Measurements from ENCODE around the gene KRTAP5-7.
"Not testable (repeated sequence)": the region's sequence is repeated elsewhere in the genome, so short reads cannot be mapped to it uniquely, and the experiment has no call there.

The KRTAP5-7 gene

DNA sequence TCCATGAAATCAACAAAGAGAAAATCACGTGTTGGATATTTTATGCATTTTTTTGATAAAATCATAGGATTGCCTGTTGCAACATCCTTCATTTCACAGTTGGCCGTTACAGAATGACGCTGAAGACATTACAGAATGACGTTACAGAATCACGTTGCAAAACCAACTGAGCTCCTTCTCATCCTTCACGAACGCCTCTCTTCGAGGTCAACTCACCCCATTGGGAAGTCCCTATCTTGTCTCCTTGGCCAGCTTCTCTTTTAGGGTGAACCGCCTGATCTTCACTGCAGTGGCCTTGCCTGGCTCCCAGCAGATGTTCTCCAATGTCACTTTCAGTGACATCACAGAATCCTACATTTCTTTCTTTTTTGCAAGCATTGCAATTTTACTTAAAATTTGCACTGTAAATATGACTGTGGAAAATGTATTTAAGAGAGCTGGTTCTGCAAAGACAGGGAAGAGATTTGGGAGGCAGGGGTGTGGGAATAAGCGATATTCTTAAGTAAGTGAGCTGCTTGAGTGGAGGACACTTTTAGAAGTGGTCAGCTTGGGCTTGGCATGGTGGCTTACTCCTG is 5.1 kb downstream of the KRTAP5-7 start:
- no peak for DNase-seq (ENCODE audit: low read depth)

DNA sequence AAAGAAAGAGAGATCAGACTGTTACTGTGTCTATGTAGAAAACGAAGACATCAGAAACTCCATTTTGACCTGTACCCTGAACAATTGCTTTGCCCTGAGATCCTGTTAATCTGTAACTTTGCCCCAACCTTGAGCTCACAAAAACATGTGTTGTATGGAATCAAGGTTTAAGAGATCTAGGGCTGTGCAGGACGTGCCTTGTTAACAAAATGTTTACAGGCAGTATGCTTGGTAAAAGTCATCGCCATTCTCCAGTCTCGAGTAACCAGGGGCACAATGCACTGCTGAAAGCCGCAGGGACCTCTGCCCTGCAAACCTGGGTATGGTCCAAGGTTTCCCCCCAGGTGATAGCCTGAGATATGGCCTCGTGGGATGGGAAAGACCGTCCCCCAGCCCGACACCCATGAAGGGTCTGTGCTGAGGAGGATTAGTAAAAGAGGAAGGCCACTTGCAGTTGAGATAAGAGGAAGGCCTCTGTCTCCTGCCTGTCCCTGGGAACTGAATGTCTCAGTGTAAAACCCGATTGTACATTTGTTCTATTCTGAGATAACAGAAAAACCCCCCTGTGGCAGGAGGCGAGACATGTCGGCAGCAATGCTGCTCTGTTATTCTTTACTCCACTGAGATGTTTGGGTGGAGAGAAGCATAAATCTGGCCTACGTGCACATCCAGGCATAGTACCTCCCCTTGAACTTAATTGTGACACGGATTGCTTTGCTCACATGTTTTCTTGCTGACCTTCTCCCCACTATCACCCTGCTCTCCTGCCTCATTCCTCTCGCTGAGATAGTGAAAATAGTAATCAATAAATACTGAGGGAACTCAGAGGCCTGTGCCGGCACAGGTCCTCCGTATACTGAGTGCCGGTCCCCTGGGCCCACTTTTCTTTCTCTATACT is 7.9 kb downstream of the KRTAP5-7 start:
- DNase-seq (ENCODE audit: low read depth), result not testable (repeated sequence)

DNA sequence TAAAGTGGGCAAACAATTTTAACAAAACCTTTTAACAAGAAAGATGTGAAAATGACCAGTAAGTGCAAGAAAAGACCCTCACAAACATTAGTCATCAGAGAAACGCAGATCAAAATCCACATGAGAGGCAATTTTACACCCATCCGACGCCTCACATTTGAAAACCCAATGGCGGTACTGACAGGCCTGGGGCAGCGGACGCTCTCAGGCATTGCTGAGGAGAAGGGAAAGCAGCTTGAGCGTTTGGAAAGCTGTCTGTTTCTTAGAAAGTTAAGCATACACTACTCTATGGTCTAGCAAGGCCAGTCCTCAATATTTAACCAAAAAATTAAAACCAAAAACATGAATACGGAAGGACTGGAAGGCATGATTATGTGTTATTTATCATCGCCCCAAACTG is 8.8 kb downstream of the KRTAP5-7 start:
- no peak for DNase-seq (ENCODE audit: low read depth)

DNA sequence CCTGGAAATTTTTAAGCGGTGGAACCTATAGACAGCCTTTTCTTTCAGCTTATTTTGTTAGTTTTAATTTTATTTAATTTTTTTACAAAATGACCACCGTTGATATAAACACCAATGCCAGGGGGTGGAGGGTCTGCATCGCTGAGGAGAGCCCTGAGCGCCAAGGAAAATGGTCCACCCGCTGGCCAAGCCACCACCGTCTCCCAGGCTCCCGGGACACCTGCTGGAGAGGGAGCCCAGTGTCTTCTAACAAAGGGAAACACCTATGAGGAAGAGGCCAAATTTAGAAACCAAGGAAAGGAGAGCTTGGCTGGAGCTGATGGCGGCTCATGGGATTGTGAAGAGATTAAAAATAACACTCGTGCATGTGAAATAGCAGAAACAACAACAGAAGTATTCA is 10.5 kb downstream of the KRTAP5-7 start:
- DNase-seq (ENCODE audit: low read depth), result no peak

DNA sequence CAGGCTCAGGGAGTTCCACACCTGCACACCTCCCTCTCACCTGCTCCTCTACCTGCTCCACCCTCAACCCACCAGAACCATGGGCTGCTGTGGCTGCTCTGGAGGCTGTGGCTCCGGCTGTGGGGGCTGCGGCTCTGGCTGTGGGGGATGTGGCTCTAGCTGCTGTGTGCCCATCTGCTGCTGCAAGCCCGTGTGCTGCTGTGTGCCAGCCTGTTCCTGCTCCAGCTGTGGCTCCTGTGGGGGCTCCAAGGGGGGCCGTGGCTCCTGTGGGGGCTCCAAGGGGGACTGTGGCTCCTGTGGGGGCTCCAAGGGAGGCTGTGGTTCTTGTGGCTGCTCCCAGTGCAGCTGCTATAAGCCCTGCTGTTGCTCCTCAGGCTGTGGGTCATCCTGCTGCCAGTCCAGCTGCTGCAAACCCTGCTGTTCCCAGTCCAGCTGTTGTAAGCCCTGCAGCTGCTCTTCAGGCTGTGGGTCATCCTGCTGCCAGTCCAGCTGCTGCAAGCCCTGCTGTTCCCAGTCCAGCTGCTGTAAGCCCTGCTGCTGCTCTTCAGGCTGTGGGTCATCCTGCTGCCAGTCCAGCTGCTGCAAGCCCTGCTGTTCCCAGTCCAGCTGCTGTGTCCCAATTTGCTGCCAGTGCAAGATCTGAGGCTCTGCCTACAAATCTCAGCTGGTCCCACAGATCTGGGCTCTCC is 11.1 kb downstream of the KRTAP5-7 start, which contains the start of gene KRTAP5-8:
TSS of gene KRTAP5-8 (plus strand) at position 49 of the 689 bp plus-strand sequence. CDS start at position 80, 31 bp downstream.
- not testable (repeated sequence) for DNase-seq (ENCODE audit: low read depth)

DNA sequence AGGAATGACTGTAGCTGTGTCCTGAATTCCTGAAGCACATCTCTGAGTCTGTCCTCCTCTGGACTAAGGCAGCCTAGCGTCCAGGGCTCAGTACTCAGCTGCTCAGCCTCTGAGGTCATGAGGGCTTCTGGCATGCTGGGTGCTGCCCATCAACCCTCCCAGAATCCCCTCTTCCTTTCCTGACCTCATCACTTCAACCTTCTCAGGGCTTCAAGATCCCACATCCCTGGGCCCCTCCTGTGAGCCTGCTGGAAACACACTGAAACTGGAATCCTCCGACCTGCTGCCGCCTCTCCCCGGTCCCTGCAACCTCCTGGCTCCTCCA is 11.6 kb downstream of the KRTAP5-7 start:
- no peak for DNase-seq (ENCODE audit: low read depth)

DNA sequence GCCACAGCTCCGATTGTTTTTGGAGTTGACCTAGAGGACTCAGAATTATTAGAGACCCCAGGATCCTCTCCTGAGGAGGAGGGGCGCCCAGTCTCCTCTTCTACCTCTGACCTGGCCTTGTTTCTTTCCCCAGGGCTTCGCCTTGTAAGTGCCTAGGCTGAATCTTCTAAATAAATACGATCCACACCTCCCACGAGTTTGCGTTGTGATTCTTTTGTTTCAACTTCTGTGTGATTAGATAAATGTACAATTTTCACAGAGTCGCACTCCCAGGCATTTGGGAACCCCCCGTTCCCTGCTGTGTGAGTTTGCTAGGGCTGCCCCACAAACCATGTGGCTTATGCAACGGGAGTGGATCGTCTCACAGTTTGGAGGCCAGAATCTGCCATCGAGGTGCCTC is 11.9 kb downstream of the KRTAP5-7 start:
- DNase-seq (ENCODE audit: low read depth), result no peak

DNA sequence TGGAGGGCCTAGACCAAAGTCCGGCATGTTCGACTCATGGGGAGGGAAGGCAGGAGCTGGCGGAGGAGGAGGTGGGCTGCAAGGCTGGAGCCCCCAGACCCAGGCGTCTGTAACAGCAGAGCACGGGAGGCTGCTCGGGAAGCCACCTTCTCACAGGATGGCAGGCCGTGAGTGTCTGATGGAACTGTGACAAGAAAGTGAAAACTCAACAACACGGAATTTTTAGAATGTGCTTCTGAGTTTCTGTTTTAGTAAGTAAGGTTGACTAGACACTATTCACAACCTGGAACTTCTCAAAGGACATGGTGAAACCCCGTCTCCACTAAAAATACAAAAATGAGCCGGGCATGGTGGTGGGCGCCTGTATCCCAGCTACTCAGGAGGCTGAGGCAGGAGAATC is 12.9 kb downstream of the KRTAP5-7 start:
- not testable (repeated sequence) for DNase-seq (ENCODE audit: low read depth)

DNA sequence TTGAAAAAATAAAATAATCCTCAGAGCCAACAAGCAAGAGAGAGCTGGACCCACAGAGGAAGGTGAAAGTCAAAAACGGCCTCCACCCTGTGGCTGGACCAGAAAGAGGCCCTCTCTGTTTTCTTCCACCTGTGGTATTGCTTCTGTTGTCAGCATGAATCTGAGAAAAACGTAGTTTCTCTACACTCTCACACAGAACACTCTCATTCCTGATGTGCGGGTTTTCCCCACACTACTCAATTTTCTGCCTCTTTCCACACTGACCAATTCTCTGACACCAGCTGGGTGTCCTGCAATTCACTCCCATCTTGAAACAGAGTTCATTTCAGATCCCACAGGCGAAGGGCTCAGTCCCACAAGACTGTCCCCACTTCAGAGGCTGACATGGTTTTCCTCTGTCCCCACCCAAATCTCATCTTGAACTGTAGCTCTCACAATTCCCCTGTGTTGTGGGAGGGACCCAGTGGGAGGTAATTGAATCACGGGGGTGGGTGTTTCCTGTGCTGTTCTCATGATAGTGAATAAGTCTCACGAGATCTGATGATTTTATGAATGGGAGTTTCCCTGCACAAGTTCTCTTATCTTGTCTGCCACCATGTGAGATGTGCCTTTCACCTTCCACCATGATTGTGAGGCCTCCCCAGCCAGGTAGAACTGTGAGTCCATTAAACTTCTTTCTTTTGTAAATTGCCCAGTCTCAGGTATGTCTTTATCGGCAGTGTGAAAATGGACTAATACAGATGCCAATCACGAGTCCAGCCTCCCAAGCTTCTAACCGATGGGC is 13.6 kb downstream of the KRTAP5-7 start:
- DNase-seq (ENCODE audit: low read depth), result not testable (repeated sequence)

DNA sequence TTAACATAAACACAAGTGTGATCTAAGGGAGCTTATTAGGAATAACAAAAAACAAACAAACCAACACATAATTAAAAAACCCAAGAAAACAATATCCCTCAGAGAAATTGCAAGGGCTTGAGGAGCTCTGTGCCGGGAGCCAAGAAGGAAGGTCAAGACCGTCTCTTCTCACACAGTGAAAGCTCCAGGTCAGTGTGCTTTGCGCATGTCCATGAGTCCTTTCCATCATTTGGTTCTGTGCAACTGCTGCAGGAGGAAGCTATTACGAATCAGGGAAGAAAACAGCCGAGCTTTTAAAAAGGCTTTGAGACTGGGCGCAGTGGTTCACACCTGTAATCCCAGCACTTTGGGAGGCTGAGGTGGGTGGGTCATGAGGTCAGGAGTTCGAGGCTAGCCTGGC is 15.3 kb downstream of the KRTAP5-7 start:
- DNase-seq (ENCODE audit: low read depth), result no peak

DNA sequence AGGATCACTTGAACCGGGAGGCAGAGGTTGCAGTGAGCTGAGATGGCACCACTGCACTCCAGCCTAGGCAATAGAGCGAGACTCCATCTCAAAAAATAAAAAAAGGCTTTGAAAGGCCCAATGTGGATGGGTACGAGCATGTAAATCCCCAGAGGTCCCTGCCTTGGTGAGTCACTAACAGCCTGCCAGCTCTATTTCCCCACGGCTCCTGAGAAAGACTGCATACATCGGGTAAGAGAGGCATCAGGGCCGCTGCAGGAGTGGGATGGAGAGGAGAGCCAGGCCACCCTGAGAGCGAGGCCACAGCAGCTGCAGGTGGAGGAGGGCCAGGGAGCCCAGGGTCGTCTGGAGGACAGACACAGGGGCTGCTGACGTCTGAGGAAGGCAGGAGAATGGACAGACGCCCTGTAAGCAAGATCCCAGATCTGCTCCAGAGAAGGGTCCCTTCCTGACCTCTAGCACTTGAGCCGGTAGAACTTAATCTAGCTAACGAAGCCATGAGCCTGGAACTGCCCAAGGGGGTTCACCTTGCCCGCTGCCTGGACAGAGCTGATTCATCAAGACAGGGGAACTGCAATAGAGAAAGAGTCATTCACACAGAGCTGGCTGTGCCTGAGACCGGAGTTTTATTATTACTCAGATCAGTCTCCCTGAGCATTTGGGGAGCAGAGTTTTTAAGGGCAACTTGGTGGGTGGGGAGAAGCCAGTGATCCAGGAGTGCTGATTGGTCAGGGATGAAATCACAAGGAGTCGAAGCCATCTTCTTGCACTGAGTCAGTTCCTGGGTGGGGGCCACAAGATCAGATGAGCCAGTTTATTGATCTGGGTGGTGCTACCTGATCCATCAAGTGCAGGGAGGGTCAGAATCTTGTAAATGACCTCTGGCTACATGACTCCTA is 16.1 kb downstream of the KRTAP5-7 start:
- DNase-seq (ENCODE audit: low read depth), result no peak

DNA sequence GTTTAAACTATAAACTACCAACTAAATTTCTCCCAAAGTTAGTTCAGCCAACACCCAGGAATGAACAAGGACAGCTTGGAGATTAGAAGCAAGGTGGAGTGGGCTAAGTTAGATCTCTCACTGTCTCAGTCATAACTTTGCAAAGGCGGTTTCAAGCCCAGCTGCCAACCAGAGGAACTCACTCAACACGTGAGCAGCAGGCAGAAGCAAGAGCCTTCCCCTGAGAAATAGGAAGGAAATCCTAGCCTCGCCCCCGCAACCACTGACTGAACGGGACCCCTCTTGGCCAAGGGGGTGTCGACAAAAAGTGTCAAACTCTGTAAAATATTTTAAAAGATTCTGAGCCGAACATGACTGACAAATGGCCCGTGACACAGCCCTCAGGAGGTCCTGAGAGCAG is 16.8 kb downstream of the KRTAP5-7 start:
- DNase-seq (ENCODE audit: low read depth), result no peak

DNA sequence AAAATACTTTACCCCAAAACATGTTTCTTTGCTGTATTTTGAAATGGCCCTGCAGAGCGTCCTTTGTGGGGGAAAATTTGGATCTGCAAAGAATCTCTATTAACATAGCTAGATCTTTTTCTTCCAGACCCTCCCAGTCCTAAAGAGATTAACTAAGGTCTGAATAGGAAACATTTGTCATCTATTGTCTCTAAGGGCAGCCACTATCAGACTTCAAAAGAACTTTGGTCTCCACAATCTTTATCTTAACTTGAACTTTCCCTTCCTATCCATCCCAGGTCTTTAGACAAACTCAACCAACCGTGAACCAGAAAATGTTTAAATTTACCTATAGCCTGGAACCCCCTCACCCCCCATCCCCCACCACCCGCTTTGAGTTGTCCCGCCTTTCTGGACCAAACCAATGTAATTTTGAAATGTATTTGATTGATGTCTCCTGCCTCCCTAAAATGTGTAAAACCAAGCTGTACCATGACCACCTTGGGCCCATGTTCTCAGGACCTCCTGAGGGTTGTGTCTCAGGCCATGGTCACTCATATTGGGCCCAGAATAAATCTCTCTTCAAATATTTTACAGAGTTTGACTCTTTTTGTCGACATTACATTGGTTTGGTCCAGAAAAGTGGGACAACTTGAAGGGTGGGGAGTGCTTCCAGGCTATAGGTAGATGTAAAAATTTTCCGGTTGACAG is 17.6 kb downstream of the KRTAP5-7 start:
- no peak for DNase-seq (ENCODE audit: low read depth)

DNA sequence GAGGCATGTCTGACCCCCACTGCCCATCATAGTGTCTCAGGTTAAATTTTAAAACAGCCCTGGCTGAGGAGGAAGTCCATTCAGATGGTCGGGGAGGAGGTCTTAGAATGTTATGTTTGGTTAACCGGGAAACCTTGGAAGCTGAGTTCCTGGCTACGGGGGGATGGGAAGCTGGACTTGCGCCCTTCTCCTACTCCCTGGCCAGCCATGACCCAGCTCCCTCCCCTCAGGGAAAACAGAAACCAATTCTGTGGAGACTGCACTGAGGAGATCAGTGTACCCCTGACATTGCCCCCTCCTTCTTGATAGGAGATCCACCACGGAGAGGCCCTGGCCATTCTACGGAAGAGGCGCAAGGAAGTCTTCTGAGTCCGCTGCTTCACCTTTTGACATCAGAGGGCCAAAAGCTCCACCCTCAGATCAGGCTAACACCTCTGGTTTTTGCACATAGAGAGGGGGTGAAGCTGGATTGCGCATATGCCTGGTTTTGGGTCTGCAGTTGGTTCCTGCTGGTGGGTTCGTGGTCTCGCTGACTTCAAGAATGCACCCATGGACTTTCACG is 18.4 kb downstream of the KRTAP5-7 start:
- no peak for DNase-seq (ENCODE audit: low read depth)

DNA sequence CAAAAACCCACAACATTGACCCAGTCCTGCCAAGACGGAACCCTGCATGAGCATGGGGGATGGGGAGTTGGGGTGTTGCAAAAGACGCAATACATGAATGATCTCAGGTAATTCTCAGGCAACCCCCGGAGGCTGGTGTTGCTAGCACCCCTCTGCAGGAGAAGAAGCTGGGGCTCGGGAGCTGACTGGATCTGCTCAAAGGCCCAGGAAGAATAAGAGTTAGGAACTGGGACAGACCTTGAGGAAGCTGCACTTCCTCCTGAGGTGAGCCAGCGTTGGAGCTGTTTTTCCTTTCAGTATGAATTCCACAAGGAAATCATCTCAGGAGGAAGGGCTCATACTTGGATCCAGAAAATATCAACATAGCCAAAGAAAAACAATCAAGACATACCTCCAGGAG is 21.1 kb downstream of the KRTAP5-7 start, which contains the start of gene KRTAP5-9:
TSS of gene KRTAP5-9 (plus strand) at position 301 of the 400 bp plus-strand sequence. CDS start 238 bp downstream, outside the sequence.
- DNase-seq (ENCODE audit: low read depth), result no peak

DNA sequence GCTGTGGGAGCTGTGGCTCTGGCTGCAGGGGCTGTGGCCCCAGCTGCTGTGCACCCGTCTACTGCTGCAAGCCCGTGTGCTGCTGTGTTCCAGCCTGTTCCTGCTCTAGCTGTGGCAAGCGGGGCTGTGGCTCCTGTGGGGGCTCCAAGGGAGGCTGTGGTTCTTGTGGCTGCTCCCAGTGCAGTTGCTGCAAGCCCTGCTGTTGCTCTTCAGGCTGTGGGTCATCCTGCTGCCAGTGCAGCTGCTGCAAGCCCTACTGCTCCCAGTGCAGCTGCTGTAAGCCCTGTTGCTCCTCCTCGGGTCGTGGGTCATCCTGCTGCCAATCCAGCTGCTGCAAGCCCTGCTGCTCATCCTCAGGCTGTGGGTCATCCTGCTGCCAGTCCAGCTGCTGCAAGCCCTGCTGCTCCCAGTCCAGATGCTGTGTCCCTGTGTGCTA is 21.7 kb downstream of the KRTAP5-7 start:
- DNase-seq (ENCODE audit: low read depth), result no peak

DNA sequence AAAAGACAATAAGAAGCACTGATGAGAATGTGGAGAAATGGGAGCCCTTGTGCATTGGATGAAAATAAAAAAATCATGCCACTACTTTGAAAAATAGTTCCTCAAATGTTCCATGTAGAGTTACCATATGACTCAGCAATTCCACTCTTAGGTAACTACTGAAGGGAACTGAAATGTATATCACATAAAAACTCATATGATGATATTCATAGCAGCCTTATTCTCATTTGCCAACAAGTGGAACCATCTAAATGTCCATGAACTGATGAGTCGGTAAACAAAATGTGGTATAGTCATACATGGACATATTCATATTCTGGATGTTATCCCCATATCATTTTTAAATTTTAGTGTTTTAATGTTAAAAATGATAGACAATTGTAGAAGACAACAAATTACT is 24.6 kb downstream of the KRTAP5-7 start:
- no peak for DNase-seq (ENCODE audit: low read depth)

DNA sequence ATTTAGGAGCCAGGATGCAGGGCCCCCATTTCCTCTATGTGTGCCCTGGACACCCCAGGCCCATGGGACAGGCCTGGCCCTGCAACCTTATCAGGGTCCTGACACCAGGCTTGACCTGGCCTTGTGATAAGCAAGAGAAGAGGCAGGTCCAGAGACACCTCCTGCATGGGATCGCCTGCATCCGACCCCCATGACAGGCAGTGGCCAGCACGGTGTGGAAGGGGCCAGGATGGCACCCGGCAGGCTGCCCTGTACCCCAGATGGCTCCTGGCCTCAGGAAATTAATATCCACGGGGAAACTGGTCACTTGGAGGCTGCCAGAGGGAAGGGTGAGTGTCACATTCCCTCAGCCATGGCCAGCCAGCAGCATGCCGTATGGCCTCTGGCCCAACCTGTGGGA is 27.9 kb downstream of the KRTAP5-7 start:
- DNase-seq (ENCODE audit: low read depth), result no peak

DNA sequence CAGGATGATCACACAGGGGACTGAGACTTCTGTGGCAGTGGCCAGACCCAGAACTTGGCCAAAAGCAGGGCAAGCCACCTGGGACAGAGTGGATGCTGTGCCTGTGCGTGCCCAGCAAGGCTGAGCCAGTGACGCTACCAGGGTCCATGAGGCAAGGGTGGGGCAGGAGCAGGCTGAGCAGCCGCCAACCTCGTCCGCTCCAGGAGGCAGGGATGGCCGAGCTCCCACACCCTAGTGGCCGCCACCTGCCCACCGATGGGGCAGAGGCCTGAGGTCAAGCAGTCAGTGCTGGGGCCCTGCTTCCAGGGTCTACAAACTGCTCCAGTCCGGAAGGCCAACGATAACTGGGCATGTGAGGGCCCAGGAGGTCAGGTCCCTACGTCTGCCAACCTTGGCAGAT is 28.4 kb downstream of the KRTAP5-7 start:
- DNase-seq (ENCODE audit: low read depth), result no peak

DNA sequence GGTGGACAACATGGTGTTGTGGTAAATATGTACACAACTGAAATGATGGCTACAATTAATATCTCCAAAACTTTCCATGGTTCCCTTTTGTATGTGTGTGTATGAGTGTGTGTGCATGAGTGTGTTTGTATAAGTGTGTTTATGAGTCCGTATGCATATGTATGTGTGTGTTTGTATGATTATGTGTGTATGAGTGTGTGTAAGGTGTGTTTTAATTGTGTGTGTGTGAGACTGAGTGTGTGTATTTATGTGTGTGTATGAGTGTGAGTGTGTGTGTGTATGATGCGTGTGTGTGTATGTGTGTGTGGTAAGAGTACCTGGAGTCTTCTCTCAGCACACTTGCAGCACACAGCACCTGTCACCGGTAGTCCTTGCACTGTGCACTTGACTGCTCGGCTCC is 29.0 kb downstream of the KRTAP5-7 start:
- no peak for DNase-seq (ENCODE audit: low read depth)
